ENCODE measurements around the gene WFDC9. TPM values are rescaled to one million over a fixed set of nuclear protein-coding genes. Genes with fewer than 3 reads are reported as not detected.
"Not testable (repeated sequence)": the region's sequence is repeated elsewhere in the genome, so short reads cannot be mapped to it uniquely, and the experiment has no call there.

WFDC9 gene
- total RNA-seq, result not detected in 2 replicates

GRCh38 chr20:45631184-45631583, at the start of gene WFDC9:
WFDC9 (minus strand) TSS chr20:45631284; CDS start chr20:45610181, 21,103 bp downstream.
- no peak for DNase-seq

GRCh38 chr20:45679650-45680049, 48.6 kb upstream of the WFDC9 start:
- DNase-seq, result no peak

DNA sequence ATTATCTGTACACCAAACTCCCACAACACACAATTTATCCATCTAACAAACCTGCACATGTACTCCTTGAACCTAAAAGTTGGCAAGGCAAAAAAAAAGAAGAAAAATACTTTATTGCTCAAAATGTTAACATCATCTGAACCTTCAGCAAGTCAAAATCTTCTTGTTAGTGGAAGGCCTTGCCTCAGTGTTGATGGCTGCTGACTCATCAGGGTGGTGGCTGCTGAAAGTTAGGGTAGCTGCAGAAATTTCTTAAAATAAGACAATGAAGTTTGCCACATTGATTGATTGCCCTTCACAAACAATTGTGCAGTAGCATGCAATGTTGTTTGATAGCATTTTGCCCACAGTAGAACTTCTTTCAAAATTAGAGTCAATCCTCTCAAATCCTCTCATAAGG, 41.7 kb upstream of the WFDC9 start:
- no peak for DNase-seq

DNA sequence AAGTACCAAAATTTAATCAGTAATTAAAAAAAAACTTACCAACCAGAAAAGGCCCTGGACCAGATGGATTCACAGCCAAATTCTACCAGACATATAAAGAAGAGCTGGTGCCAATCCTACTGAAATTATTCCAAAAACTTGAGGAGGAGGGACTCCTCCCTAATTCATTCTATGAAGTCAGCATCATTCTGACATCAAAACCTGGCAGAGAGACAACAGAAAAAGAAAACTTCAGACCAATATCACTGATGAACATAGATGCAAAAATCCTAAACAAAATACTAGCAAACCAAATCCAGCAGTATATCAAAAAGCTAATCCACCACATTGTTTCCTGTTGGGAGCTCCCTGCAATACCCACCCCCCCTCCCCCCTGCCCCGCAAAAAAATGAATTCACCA, 39.1 kb upstream of the WFDC9 start, which contains the start of gene WFDC11:
Gene WFDC11, minus strand, starts transcription at position 101 of the 400 bp plus-strand sequence. CDS start 19,639 bp downstream, outside the sequence.
- no peak for DNase-seq

GRCh38 chr20:45657038-45657437, 26.0 kb upstream of the WFDC9 start:
- DNase-seq, result not testable (repeated sequence)

GRCh38 chr20:45651726-45652125, 20.6 kb upstream of the WFDC9 start:
- DNase-seq, result not testable (repeated sequence)

- DNase-seq, result no peak
Observed at GRCh38 chr20:45649312-45649863, 18.3 kb upstream of the WFDC9 start.

GRCh38 chr20:45647441-45648050, 16.5 kb upstream of the WFDC9 start:
- DNase-seq, result no peak

DNA sequence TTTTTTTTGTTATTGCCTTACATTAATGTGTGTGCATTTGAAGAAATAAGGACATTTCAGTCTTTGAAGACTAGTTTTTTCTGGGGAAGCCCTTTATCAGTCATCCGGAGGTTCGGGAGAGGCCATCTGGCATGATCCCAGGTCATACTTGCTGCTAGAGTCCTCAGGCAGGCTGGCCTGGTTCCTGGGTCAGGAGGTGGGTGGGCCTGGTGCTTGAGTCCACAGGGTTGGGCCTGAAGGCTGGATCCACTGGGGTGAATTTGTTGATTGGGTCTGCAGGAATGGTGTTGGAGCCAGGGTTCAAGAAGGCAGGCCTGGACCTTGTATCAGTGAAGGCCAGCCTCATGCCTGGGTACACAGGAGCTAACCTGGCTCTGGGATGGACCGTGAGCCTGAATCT, 15.8 kb upstream of the WFDC9 start:
- DNase-seq, result no peak

DNA sequence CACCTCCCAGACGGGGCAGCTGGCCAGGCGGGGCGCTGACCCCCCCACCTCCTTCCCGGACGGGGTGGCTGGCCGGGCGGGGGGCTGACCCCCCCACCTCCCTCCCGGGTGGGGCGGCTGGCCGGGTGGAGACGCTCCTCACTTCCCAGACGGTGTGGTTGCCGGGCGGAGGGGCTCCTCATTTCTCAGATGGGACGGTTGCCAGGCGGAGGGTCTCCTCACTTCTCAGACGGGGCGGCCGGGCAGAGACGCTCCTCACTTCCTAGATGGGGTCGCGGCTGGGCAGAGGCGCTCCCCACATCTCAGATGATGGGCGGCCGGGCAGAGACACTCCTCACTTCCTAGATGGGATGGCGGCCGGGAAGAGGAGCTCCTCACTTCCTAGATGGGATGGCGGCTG, 14.8 kb upstream of the WFDC9 start:
- not testable (repeated sequence) for DNase-seq

DNA sequence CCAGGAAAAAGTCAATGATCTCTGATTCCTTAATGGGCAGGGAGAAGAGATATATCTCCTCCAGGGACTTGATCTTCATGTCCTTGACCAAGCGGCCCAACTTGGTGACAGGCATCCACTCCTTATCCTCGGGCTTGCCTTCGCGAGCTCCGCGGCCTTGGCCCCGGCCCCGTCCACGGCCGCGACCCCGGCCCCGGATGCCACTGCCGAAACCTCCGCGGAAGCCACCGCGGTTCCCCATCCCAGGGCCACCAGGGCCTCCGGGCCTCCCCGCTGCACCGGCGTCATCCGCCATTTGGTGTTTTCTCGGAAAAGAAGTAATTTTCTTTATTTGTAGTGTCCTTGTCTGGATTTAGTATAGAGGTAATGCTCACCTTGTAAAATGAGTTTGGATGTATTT, 10.0 kb upstream of the WFDC9 start:
- not testable (repeated sequence) for DNase-seq

DNA sequence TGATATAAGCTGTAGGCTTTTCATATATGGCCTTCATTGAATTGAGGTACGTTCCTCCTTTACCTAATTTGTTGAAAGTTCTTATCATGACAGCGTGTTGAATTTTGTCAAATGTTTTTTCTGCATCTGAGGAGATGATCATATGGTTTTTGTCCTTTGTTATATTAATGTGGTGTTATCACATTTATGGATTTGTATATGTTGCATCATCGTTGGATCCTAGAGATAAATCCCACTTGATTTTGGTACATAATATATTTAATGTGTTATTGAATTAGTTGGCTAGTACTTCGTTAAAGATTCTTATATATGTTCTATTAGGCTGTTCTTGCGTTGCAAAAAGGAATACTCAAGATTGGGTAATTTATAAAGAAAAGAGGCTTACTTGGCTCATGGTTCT, 8.6 kb upstream of the WFDC9 start:
- DNase-seq, result no peak

DNA sequence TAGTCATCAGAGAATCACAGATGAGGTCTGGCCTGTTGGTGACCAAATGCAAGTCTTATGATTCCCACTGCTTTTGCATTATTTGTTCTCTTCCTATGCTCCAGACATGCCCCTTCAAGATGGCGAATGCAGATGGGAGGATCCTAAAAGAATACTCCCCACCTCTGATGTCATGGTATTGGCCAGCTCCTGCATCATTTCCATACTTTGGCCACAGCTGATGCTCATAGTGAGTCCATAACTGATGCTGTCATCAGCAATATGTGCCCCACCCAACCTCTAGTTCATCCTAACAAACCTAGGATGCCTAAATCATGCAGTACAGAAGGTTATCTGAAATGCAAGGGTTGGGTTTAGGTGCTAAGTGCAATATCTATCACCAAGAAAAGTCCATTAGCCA, 5.4 kb upstream of the WFDC9 start:
- no peak for DNase-seq

- DNase-seq, result no peak
Observed at GRCh38 chr20:45630371-45630770, 713 bp downstream of the WFDC9 start.

DNA sequence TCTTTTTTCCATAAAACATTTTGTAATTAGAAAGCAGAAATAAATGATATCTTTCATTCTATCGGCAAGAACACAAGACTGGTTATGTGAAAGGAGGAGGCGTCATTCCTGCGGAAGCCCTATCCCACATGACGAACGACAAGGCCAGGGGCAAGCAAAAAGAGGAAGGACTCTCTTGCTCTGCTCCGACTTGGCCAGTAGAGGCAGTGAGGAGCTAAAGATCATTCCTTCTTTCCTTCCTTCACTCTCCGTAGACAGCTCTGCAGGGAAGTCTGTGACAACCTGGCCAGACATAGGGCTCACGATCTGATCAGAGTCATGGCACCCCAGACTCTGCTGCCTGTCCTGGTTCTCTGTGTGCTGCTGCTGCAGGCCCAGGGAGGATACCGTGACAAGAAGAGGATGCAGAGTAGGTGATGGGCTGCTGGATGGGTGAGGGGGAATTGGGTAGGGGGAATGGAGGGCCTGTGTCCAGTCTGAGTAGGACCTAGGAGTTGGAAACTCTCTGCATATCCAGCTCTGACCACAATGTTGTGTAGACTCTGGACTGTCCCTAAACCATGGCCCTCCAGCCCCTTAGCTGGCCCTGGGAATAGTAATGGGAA, 1.5 kb downstream of the WFDC9 start, which contains the start of gene WFDC10A:
Gene WFDC10A, plus strand, starts transcription at position 244 of the 605 bp plus-strand sequence. Its CDS starts 75 bp downstream, at position 319.
- peak; percentile 56 for DNase-seq

DNA sequence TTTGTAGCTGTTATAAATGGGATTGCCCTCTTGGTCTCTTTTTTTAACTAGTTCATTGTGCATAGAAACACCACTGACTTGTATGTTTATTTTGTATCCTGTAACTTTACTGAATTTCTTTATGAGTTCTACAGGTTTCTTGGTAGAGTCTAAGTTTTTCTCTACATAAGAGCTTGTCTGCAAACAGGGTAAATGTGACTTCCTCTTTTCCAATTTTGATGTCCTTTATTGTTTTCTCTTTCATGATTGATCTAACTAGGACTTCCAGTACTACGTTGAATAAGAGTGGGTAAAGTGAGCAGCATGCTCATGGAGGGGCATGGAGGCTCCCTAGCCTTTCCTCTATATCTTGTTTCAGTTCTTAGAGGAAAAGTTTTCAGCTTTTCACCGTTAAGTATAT, 4.5 kb downstream of the WFDC9 start:
- no peak for DNase-seq

DNA sequence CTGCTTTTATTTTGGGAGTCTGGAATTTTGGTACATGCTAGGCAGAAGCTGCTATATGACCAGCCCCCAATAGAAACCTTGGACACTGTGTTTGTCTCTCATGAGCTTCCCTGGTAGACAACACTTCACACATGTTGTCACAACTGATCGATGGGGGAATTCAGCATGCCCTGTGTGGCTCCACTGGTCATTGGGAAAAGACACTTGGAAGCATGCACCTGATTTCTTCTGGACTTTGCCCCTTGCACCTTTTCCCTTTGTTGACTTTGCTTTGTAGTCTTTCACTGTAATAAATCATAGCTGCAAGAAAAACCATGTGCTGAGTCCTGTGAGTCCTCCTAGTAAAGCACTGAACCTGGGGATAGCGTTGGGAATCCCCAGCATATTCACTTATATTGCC, 9.5 kb downstream of the WFDC9 start:
- no peak for DNase-seq

- DNase-seq, result no peak
Observed at GRCh38 chr20:45617591-45617990, 13.5 kb downstream of the WFDC9 start.

DNA sequence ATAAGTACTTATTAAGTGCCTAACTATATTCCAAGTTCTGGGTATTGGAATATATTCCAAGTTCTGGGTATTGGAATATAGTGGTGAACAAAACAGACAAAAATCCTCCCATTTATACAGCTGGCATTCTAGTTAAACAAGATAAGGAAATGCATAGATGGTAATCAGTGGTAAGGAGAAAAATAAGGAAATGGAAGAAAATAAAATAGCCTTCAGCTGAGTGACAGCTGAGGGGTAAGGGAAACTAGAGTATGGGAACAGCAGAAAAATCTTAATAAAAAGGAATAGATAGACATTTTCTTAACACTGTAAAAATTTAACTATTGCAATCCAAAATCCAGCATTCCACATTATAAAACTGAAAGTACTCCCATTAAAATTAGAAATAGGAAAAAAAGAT, 18.8 kb downstream of the WFDC9 start:
- DNase-seq, result no peak

DNA sequence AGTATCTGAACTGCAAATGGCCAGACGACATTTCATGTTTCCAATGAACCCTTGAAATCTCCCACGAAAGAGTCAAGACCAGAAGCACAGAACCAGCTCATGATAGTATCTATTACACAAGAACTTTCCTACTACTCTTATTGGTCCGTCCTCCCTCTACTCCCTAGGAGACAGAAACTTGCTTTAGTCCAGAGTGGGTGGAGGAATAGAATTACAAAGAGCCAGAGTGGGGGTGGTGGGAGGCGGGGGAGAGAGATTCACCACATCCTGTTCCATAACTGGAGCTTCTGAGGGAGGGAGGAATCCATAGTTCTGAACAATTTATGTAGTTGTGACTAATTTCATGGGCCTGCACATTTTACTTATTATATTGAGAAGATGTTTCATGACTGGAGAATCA, 20.0 kb downstream of the WFDC9 start:
- DNase-seq, result no peak

- no peak for DNase-seq
Observed at GRCh38 chr20:45607810-45608209, 23.3 kb downstream of the WFDC9 start.

DNA sequence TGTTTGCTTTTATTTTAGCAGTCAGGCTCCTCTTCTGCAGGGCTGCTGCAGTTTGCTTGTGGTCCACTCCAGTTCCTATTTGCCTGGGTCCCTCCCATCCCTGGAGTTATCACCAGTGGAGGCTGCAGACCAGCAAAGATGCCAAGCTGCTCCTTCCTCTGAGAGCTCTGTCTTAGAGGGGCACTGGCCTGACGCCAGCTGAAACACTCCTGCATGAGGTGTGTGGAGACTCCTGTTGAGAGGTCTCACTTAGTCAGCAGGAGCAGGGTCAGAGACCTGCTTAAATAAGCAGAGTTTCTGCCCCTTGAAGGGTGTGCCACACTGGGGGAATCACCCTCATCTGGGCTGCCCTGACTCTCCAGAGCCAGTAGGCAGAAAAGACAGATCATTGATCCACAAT, 35.8 kb downstream of the WFDC9 start:
- no peak for DNase-seq

- DNase-seq, result no peak
Observed at GRCh38 chr20:45593498-45593897, 37.6 kb downstream of the WFDC9 start.

- peak; percentile 53 for DNase-seq
Observed at GRCh38 chr20:45592574-45593189, 38.4 kb downstream of the WFDC9 start.

All from dermis blood vessel endothelial cell (primary cell).